NCI-H2196 (cell line): ENCODE results near the gene USP51.
"Not testable (repeated sequence)": the region's sequence is repeated elsewhere in the genome, so short reads cannot be mapped to it uniquely, and the experiment has no call there.

Experiments
- DNase-seq: peaks from one replicate; lab custom pipeline; 2025; ENCODE audit not compliant: unreplicated experiment; lab: John Stamatoyannopoulos, UW

The USP51 gene

GRCh38 chrX:55489314-55490009 is at the start of gene USP51:
Gene USP51 (minus strand): TSS chrX:55489848. CDS start chrX:55488939, 909 bp downstream.
- peak; percentile 7 for DNase-seq

GRCh38 chrX:55524487-55524886 is 34.8 kb upstream of the USP51 start:
- no peak for DNase-seq

- DNase-seq, result no peak
These were observed 33.7 kb upstream of the USP51 start for GRCh38 chrX:55523356-55523755.

- DNase-seq, result no peak
These were observed 33.1 kb upstream of the USP51 start for GRCh38 chrX:55522596-55523276.

- DNase-seq, result no peak
These were observed 32.0 kb upstream of the USP51 start for GRCh38 chrX:55521687-55522086.

- DNase-seq, result not testable (repeated sequence)
These were observed 27.3 kb upstream of the USP51 start for GRCh38 chrX:55516794-55517481.

GRCh38 chrX:55513045-55513737 is 23.5 kb upstream of the USP51 start:
- DNase-seq, result not testable (repeated sequence)

- DNase-seq, result not testable (repeated sequence)
These were observed 18.9 kb upstream of the USP51 start for GRCh38 chrX:55508410-55509152.

- not testable (repeated sequence) for DNase-seq
These were observed 18.1 kb upstream of the USP51 start for GRCh38 chrX:55507699-55508098.

- DNase-seq, result not testable (repeated sequence)
These were observed 17.4 kb upstream of the USP51 start for GRCh38 chrX:55507010-55507409.

GRCh38 chrX:55490974-55491373 is 1.3 kb upstream of the USP51 start:
- no peak for DNase-seq

- no peak for DNase-seq
These were observed 473 bp upstream of the USP51 start for GRCh38 chrX:55490121-55490520.

- DNase-seq, result peak; percentile 41
These were observed 895 bp downstream of the USP51 start for GRCh38 chrX:55488593-55489313.

GRCh38 chrX:55488006-55488592 is 1.5 kb downstream of the USP51 start:
- no peak for DNase-seq

GRCh38 chrX:55487143-55487542 is 2.5 kb downstream of the USP51 start:
- DNase-seq, result peak; percentile 9

- DNase-seq, result peak; percentile 51
These were observed 2.9 kb downstream of the USP51 start for GRCh38 chrX:55486736-55487135.

- DNase-seq, result no peak
These were observed 4.7 kb downstream of the USP51 start for GRCh38 chrX:55484948-55485347.

GRCh38 chrX:55480390-55481062 is 9.1 kb downstream of the USP51 start:
- DNase-seq, result no peak

- DNase-seq, result not testable (repeated sequence)
These were observed 9.7 kb downstream of the USP51 start for GRCh38 chrX:55479956-55480355.
